A549 (cell line): ENCODE results near the gene IFT80. TPM values are rescaled to one million over a fixed set of nuclear protein-coding genes. Genes with fewer than 3 reads are reported as not detected.

ENCODE experiments used
- ATAC-seq, 2 experiments: fragments of 200-7000 bp in 1 of 2; fragments of >200 bp in 1 of 2; cut with Nextera tagmentation in 1 of 2; cut with Tn5 transposase in 1 of 2; 3 replicates each; pipeline versions ENCODE4 v1.8.0 to v1.9.1; 2018 to 2020; ENCODE audit warnings: mild to moderate bottlenecking in 1 of 2, moderate library complexity in 1 of 2
- CTCF ChIA-PET: fragments of 300-600 bp; sonication (Branson Sonifier 250); formaldehyde crosslinking; extraction: SDS; loops from one replicate; lab custom pipeline; 2021; ENCODE audit warnings: antibody characterized with exemption, inconsistent platforms; lab: Yijun Ruan, JAX
- POLR2A ChIA-PET: fragments of 350-600 bp; formaldehyde crosslinking; extraction: SDS; loops from one replicate; lab custom pipeline; 2021; ENCODE audit warnings: antibody characterized with exemption, inconsistent platforms; lab: Yijun Ruan, JAX
- DNase-seq, 2 experiments: peaks; one replicate each; pipeline versions ENCODE4 v3.0.0 to v3.0.0-alpha.2; 2011 to 2016; ENCODE audit warnings: low read depth in 1 of 2, low spot score in 1 of 2
- FAIRE-seq: peaks from 2 replicates; lab custom pipeline; 2011; peaks lifted over from hg19 to GRCh38; lab: Jason Lieb, UNC
- H3K27ac ChIP-seq, 2 experiments: fragments of >200 bp; sonication (Bioruptor Twin); formaldehyde crosslinking; 3 replicates each; pipeline ENCODE4 v1.5.1; 2016 to 2017
- H3K4me1 ChIP-seq: fragments of >200 bp; sonication (Bioruptor Twin); formaldehyde crosslinking; 3 replicates; pipeline ENCODE4 v1.6.1; 2016
- H3K4me2 ChIP-seq: fragments of >200 bp; sonication (Bioruptor Twin); formaldehyde crosslinking; 3 replicates; pipeline ENCODE4 v1.6.1; 2016
- H3K4me3 ChIP-seq: fragments of >200 bp; sonication (Bioruptor Twin); formaldehyde crosslinking; 3 replicates; pipeline ENCODE4 v1.5.1; 2016
- H3K9me3 ChIP-seq: fragments of >200 bp; sonication (Bioruptor Twin); formaldehyde crosslinking; 3 replicates; pipeline ENCODE4 v1.6.1; 2016
- ATOH8 ChIP-seq: fragments of 250-450 bp; sonication (Bioruptor Pico); IDR thresholded peaks from 2 replicates; pipeline ENCODE4 v1.5.0; 2020; ENCODE audit warnings: low read depth, mild to moderate bottlenecking, moderate library complexity
- BHLHE40 ChIP-seq: IDR thresholded peaks from 2 replicates; pipeline ENCODE4 v1.6.1; 2012; ENCODE audit warnings: low read depth, low read length, inconsistent platforms
- CTCF ChIP-seq: fragments of >200 bp; sonication (Bioruptor Twin); formaldehyde crosslinking; IDR thresholded peaks from 3 replicates; pipeline ENCODE4 v1.5.1; 2016
- EP300 ChIP-seq, 2 experiments: fragments of >200 bp; sonication (Bioruptor Twin); formaldehyde crosslinking; IDR thresholded peaks; 2 replicates in 1 of 2; 3 replicates in 1 of 2; pipeline ENCODE4 v1.6.1; 2016 to 2017
- FOXS1 ChIP-seq: fragments of 250-450 bp; sonication (Bioruptor Pico); IDR thresholded peaks from 2 replicates; pipeline ENCODE4 v1.5.0; 2020; ENCODE audit warnings: mild to moderate bottlenecking, moderate library complexity
- HDAC2 ChIP-seq: fragments of 200-600 bp; sonication (generic); IDR thresholded peaks from 2 replicates; pipeline ENCODE4 v1.6.1; 2016
- HES2 ChIP-seq: fragments of >200 bp; sonication (Bioruptor Twin); formaldehyde crosslinking; IDR thresholded peaks from 2 replicates; pipeline ENCODE4 v1.6.1; 2016
- HMGXB4 ChIP-seq: fragments of 250-450 bp; sonication (Bioruptor Pico); IDR thresholded peaks from 2 replicates; pipeline ENCODE4 v1.5.0; 2021; ENCODE audit warnings: mild to moderate bottlenecking, moderate library complexity, borderline replicate concordance
- JUNB ChIP-seq: fragments of >200 bp; sonication (Bioruptor Twin); formaldehyde crosslinking; IDR thresholded peaks from 2 replicates; pipeline ENCODE4 v1.6.1; 2016
- MAFK ChIP-seq: fragments of 450-650 bp; IDR thresholded peaks from 2 replicates; pipeline ENCODE4 v1.6.1; 2014; ENCODE audit not compliant: partially characterized antibody
- NPAS2 ChIP-seq: fragments of 250-450 bp; sonication (Bioruptor Pico); IDR thresholded peaks from 2 replicates; pipeline ENCODE4 v1.8.0; 2022; ENCODE audit warnings: mild to moderate bottlenecking, moderate library complexity, borderline replicate concordance
- PBX3 ChIP-seq: IDR thresholded peaks from 2 replicates; pipeline ENCODE4 v1.6.1; 2012
- POLR2A ChIP-seq: IDR thresholded peaks from 2 replicates; pipeline ENCODE4 v1.6.1; 2012; ENCODE audit warnings: mild to moderate bottlenecking, low read length
- POLR2AphosphoS2 ChIP-seq: conservative IDR thresholded peaks from 2 replicates; pipeline ENCODE4 v1.6.1; 2012; ENCODE audit warnings: low read length, improper control_type of control experiment, inconsistent platforms
- RARB ChIP-seq: fragments of 250-450 bp; sonication (Bioruptor Pico); IDR thresholded peaks from 2 replicates; pipeline ENCODE4 v1.8.0; 2021; ENCODE audit warnings: mild to moderate bottlenecking, moderate library complexity
- RCOR1 ChIP-seq: fragments of 150-350 bp; IDR thresholded peaks from 2 replicates; pipeline ENCODE4 v1.6.1; 2014; ENCODE audit warnings: antibody characterized with exemption, low read length, low read depth
- SMC3 ChIP-seq: fragments of >200 bp; sonication (Bioruptor Twin); formaldehyde crosslinking; IDR thresholded peaks from 3 replicates; pipeline ENCODE4 v1.6.1; 2018; ENCODE audit warnings: inconsistent platforms
- SREBF2 ChIP-seq: fragments of 450-650 bp; IDR thresholded peaks from 2 replicates; pipeline ENCODE4 v1.6.1; 2014; ENCODE audit warnings: mild to moderate bottlenecking, moderate library complexity
- ZNF302 ChIP-seq: fragments of 250-450 bp; sonication (Bioruptor Pico); IDR thresholded peaks from 2 replicates; pipeline ENCODE4 v1.9.0; 2021; ENCODE audit warnings: inconsistent platforms, mild to moderate bottlenecking, moderate library complexity
- ZSCAN20 ChIP-seq: fragments of 250-450 bp; sonication (Bioruptor Pico); IDR thresholded peaks from 2 replicates; pipeline ENCODE4 v1.8.0; 2022; ENCODE audit warnings: mild to moderate bottlenecking, moderate library complexity
- WGBS: methylation state at CpG from one replicate; pipeline ENCODE4 v1.1.6; 2017; ENCODE audit errors: missing lambda C conversion rate; 5-methylcytosine and 5-hydroxymethylcytosine counted together
- polyA plus RNA-seq, 4 experiments: library from polyadenylated mRNA; depleted of rRNA in 3 of 4; stranded (reverse); fragments of >200 nt; fragmentation: RNase III in 1 of 4; extraction: RNeasy Plus Mini Kit Qiagen cat#74134 plus additional on column Dnase treatment in 1 of 4; gene quantifications; 2 replicates in 3 of 4; 3 replicates in 1 of 4; pipeline ENCODE4 v1.2.3, GENCODE V29; 2011 to 2017

The IFT80 gene
- polyA plus RNA-seq, 2 of the 4 experiments (the other 2 are of a cell fraction) = 30.6 to 41.8 TPM

- POLR2A ChIA-PET = interaction anchor here (2.2 kb wide), 1 partner anchor 10 kb away, joined by 8 read pairs; the partner anchor contains the start of gene SMC4
- H3K4me1 ChIP-seq = peaks cover 28% of the 10 kb centered on the region; the same call in 2 of the 3 replicates
- no peak overlapping the region for H3K27ac ChIP-seq
- TF ChIP-seq MAFK = no peak
- no peak for TF ChIP-seq SMC3
- TF ChIP-seq PBX3 = no peak
- no peak for TF ChIP-seq POLR2AphosphoS2
- TF ChIP-seq HMGXB4 (CRISPR knock-in tag) = no peak
- TF ChIP-seq JUNB = no peak
- TF ChIP-seq RARB (CRISPR knock-in tag) = no peak
- no peak for TF ChIP-seq RCOR1
- no peak for TF ChIP-seq EP300 (IDR thresholded peaks at IDR 0.05)
- no peak for TF ChIP-seq FOXS1 (CRISPR knock-in tag)
- no peak for TF ChIP-seq NPAS2 (CRISPR knock-in tag)
- no peak for TF ChIP-seq SREBF2
- no peak for TF ChIP-seq HDAC2
- CTCF ChIA-PET = interaction anchor here (1.6 to 2.7 kb wide), 3 partner anchors 10 to 378 kb away, joined by 5 to 8 read pairs (median 6); no protein-coding TSS in a partner anchor
- no peaks in the 10 kb centered on the region for H3K9me3 ChIP-seq
- no peak overlapping the region for H3K4me3 ChIP-seq
- H3K4me2 ChIP-seq = no peak overlapping the region
- FAIRE-seq = no peak
- no peak for DNase-seq
- peak in 1 of 2 experiments; percentile 23; a peak in 2 of 6 replicates for ATAC-seq
- 81% methylated on average over 10 of the region's 10 CpGs for WGBS
Measured at GRCh38 chr3:160409812-160410610, 11.0 kb upstream of the IFT80 start.

GRCh38 chr3:160403796-160404470 is 4.9 kb upstream of the IFT80 start:
- POLR2A ChIA-PET = no interaction called here
- H3K4me3 ChIP-seq = peak overlapping the region; percentile 90
- WGBS = 26% methylated on average over 7 of the region's 7 CpGs

More at GRCh38 chr3:160403796-160404470, 4.9 kb upstream of the IFT80 start:
- Histone ChIP-seq H3K27ac (peak overlapping the region; percentile 71 to 95), H3K4me1 (peaks cover 24% of the 10 kb centered on the region; the same call in 2 of the 3 replicates), H3K4me2 (peak overlapping the region; percentile 82), H3K9me3 (no peaks in the 10 kb centered on the region)
- CTCF ChIA-PET = interaction anchor here (1.2 to 2.0 kb wide), 2 partner anchors 9 to 372 kb away, joined by 3 to 6 read pairs; no protein-coding TSS in a partner anchor
- ATAC-seq (no peak), DNase-seq (no peak), FAIRE-seq (no peak)
- TF ChIP-seq ATOH8 (no peak), FOXS1 (CRISPR knock-in tag) (no peak), POLR2A (no peak), ZNF302 (CRISPR knock-in tag) (no peak), ZSCAN20 (CRISPR knock-in tag) (no peak), BHLHE40 (no peak), EP300 (IDR thresholded peaks at IDR 0.05) (no peak), CTCF (no peak), HES2 (no peak)
